HCT116 (cell line): ENCODE data around the gene ZNF593. TPM values are rescaled to one million over a fixed set of nuclear protein-coding genes. Genes with fewer than 3 reads are reported as not detected.

Source experiments
- ATAC-seq: fragments of 200-7000 bp; cut with Tn5 transposase; 2 replicates; pipeline ENCODE4 v1.9.1; 2020; ENCODE audit warnings: mild to moderate bottlenecking, moderate library complexity
- BruUV-seq: library from RNA; stranded (reverse); fragments of 400-500 nt; replicated peaks from 2 replicates; lab custom pipeline; 2021; lab: Mats Ljungman, UMichigan
- CTCF ChIA-PET: fragments of 300-600 bp; sonication (Branson Sonifier 250); formaldehyde crosslinking; loops from one replicate; lab custom pipeline; 2021; ENCODE audit warnings: antibody characterized with exemption; lab: Charles Lee
- POLR2A ChIA-PET: fragments of 300-600, 350-600 bp; sonication (Branson Sonifier 250); formaldehyde crosslinking; loops from one replicate; lab custom pipeline; 2021; ENCODE audit warnings: antibody characterized with exemption; lab: Charles Lee
- RAD21 ChIA-PET, 2 experiments: fragments of 300-600 bp; sonication (Branson Sonifier 250); formaldehyde crosslinking; loops; one replicate each; lab custom pipeline; 2023; ENCODE audit warnings: low total read pairs in 2 of 2; ENCODE audit not compliant: uncharacterized antibody in 2 of 2, unreplicated experiment in 2 of 2, low non-redundant PET in 1 of 2; lab: Charles Lee
- DNase-seq: peaks from one replicate; pipeline ENCODE4 v3.0.0-alpha.2; 2010; ENCODE audit warnings: low read depth, low spot score
- H2AFZ ChIP-seq: fragments of 200-600 bp; shearing (Covaris generic), sonication (generic); 2 replicates; pipeline ENCODE4 v1.6.1; 2017; ENCODE audit warnings: low read depth, mixed run types, mixed read lengths, antibody characterized with exemption, low read length; ENCODE audit not compliant: poor library complexity, severe bottlenecking
- H3K27ac ChIP-seq: 2 replicates; pipeline ENCODE4 v1.5.1; 2012; ENCODE audit warnings: low read depth, low read length
- H3K27me3 ChIP-seq: fragments of 200-600 bp; sonication (generic); 2 replicates; pipeline ENCODE4 v1.6.1; 2016; ENCODE audit warnings: mixed run types, low read length, mixed read lengths; ENCODE audit not compliant: insufficient read depth
- H3K36me3 ChIP-seq, 2 experiments: fragments of 200-500 bp in 1 of 2; fragments of 200-600 bp in 1 of 2; sonication (Bioruptor generic) in 1 of 2; sonication (generic) in 1 of 2; 2 replicates each; pipeline versions ENCODE4 v1.5.1 to v1.6.1; 2014 to 2016; ENCODE audit warnings: low read length in 2 of 2, inconsistent platforms in 1 of 2, mixed read lengths in 1 of 2, mixed run types in 1 of 2; ENCODE audit not compliant: insufficient read depth in 2 of 2, control insufficient read depth in 1 of 2
- H3K4me1 ChIP-seq, 2 experiments: fragments of 200-600 bp in 1 of 2; sonication (generic) in 1 of 2; 2 replicates each; pipeline versions ENCODE4 v1.5.1 to v1.6.1; 2012 to 2017; ENCODE audit warnings: low read length in 2 of 2, inconsistent platforms in 1 of 2, mild to moderate bottlenecking in 1 of 2, mixed read lengths in 1 of 2, mixed run types in 1 of 2, moderate library complexity in 1 of 2; ENCODE audit not compliant: insufficient read depth in 2 of 2, control insufficient read depth in 1 of 2
- H3K4me2 ChIP-seq: fragments of 200-600 bp; sonication (generic); 2 replicates; pipeline ENCODE4 v1.6.1; 2017; ENCODE audit warnings: mixed run types, low read length, mixed read lengths
- H3K4me3 ChIP-seq, 2 experiments: fragments of 200-600 bp in 1 of 2; sonication (generic) in 1 of 2; replicated peaks in 1 of 2; 2 replicates each; pipeline ENCODE4 v1.5.1; 2011 to 2016; ENCODE audit warnings: low read length in 2 of 2, control low read depth in 1 of 2, low read depth in 1 of 2, mild to moderate bottlenecking in 1 of 2, mixed read lengths in 1 of 2, mixed run types in 1 of 2
- H3K79me2 ChIP-seq: fragments of 200-600 bp; sonication (generic); 2 replicates; pipeline ENCODE4 v1.6.1; 2017; ENCODE audit warnings: mild to moderate bottlenecking, mixed run types, low read length, moderate library complexity, mixed read lengths; ENCODE audit not compliant: insufficient read depth
- H3K9ac ChIP-seq: fragments of 200-600 bp; sonication (generic); 2 replicates; pipeline ENCODE4 v1.6.1; 2016; ENCODE audit warnings: low read length, mixed read lengths
- H3K9me2 ChIP-seq: fragments of 200-600 bp; sonication (generic), shearing (Covaris generic); 2 replicates; pipeline ENCODE4 v1.6.1; 2017; ENCODE audit warnings: mixed run types, mild to moderate bottlenecking, moderate library complexity; ENCODE audit not compliant: insufficient read depth
- H3K9me3 ChIP-seq, 2 experiments: fragments of 200-500 bp in 1 of 2; fragments of 200-600 bp in 1 of 2; sonication (Bioruptor generic) in 1 of 2; sonication (generic) in 1 of 2; 2 replicates each; pipeline ENCODE4 v1.6.1; 2014 to 2017; ENCODE audit warnings: low read length in 2 of 2, mixed read lengths in 2 of 2, inconsistent platforms in 1 of 2, low read depth in 1 of 2, mild to moderate bottlenecking in 1 of 2, mixed run types in 1 of 2, moderate library complexity in 1 of 2; ENCODE audit not compliant: control insufficient read depth in 1 of 2, insufficient read depth in 1 of 2
- H4K20me1 ChIP-seq: fragments of 200-600 bp; sonication (generic), shearing (Covaris generic); 2 replicates; pipeline ENCODE4 v1.6.1; 2017; ENCODE audit warnings: mixed run types, mild to moderate bottlenecking, moderate library complexity; ENCODE audit not compliant: insufficient read depth
- ELF1 ChIP-seq: IDR thresholded peaks from 2 replicates; pipeline ENCODE4 v1.6.1; 2012; ENCODE audit warnings: low read depth, borderline replicate concordance
- EZH2phosphoT487 ChIP-seq: fragments of 200-600 bp; IDR thresholded peaks from 2 replicates; pipeline ENCODE4 v1.6.1; 2018; ENCODE audit warnings: antibody characterized with exemption, borderline replicate concordance
- FOSL1 ChIP-seq: IDR thresholded peaks from 2 replicates; pipeline ENCODE4 v1.6.1; 2012; ENCODE audit warnings: low read depth
- JUND ChIP-seq: IDR thresholded peaks from 2 replicates; pipeline ENCODE4 v1.6.1; 2012
- POLR2A ChIP-seq: IDR thresholded peaks from 2 replicates; pipeline ENCODE4 v1.7.0; 2011; ENCODE audit warnings: borderline replicate concordance; ENCODE audit not compliant: insufficient read depth, insufficient read length; ENCODE audit errors: extremely low read depth
- POLR2AphosphoS5 ChIP-seq: IDR thresholded peaks from 2 replicates; pipeline ENCODE4 v1.6.1; 2011; ENCODE audit warnings: mild to moderate bottlenecking, low read depth, low read length, moderate library complexity
- SP1 ChIP-seq: IDR thresholded peaks from 2 replicates; pipeline ENCODE4 v1.6.1; 2012; ENCODE audit warnings: low read depth
- TCF7L2 ChIP-seq: IDR thresholded peaks from 2 replicates; pipeline ENCODE4 v1.7.0; 2011; ENCODE audit warnings: borderline replicate concordance, inconsistent platforms; ENCODE audit not compliant: insufficient read depth, insufficient read length; ENCODE audit errors: extremely low read depth
- YY1 ChIP-seq: IDR thresholded peaks from 2 replicates; pipeline ENCODE4 v1.6.1; 2011; ENCODE audit warnings: low read length, low read depth, moderate library complexity, mild to moderate bottlenecking; ENCODE audit not compliant: insufficient replicate concordance; ENCODE audit errors: extremely low read depth
- ZNF274 ChIP-seq: fragments of 200-500 bp; sonication (Bioruptor generic); IDR thresholded peaks from 2 replicates; pipeline ENCODE4 v1.6.1; 2014; ENCODE audit warnings: mild to moderate bottlenecking, low read depth, low read length, inconsistent platforms
- intact Hi-C: fragments of 100-400 bp; cut with micrococcal nuclease; formaldehyde crosslinking; loops from 2 replicates; pipeline ENCODE4 v1.10.0; 2022
- total RNA-seq: library from RNA; stranded (reverse); gene quantifications from one replicate; pipeline ENCODE4 v1.2.1, GENCODE V29; 2021; ENCODE audit not compliant: unreplicated experiment
- TF ChIP-seq, protein P1 (sequence below): IDR thresholded peaks from 2 replicates; pipeline ENCODE4 v1.6.1; 2012
- TF ChIP-seq, protein P2 (sequence below): IDR thresholded peaks from 2 replicates; pipeline ENCODE4 v1.6.1; 2011; ENCODE audit warnings: mild to moderate bottlenecking, low read length, moderate library complexity; ENCODE audit not compliant: insufficient replicate concordance; ENCODE audit errors: extremely low read depth
- TF ChIP-seq, protein P3 (sequence below), 3 experiments: fragments of 200-600 bp in 1 of 3; sonication (generic) in 1 of 3; IDR thresholded peaks in 2 of 3; conservative IDR thresholded peaks in 1 of 3; 2 replicates each; pipeline ENCODE4 v1.5.1; 2012 to 2017; ENCODE audit warnings: low read depth in 2 of 3, low read length in 2 of 3, antibody characterized with exemption in 1 of 3, borderline replicate concordance in 1 of 3, control low read depth in 1 of 3, mild to moderate bottlenecking in 1 of 3, mixed read lengths in 1 of 3, mixed run types in 1 of 3, moderate library complexity in 1 of 3; ENCODE audit not compliant: insufficient read depth in 1 of 3

The ZNF593 gene
- total RNA-seq, 1 experiment from 2014 or later: 62.4 TPM

DNA sequence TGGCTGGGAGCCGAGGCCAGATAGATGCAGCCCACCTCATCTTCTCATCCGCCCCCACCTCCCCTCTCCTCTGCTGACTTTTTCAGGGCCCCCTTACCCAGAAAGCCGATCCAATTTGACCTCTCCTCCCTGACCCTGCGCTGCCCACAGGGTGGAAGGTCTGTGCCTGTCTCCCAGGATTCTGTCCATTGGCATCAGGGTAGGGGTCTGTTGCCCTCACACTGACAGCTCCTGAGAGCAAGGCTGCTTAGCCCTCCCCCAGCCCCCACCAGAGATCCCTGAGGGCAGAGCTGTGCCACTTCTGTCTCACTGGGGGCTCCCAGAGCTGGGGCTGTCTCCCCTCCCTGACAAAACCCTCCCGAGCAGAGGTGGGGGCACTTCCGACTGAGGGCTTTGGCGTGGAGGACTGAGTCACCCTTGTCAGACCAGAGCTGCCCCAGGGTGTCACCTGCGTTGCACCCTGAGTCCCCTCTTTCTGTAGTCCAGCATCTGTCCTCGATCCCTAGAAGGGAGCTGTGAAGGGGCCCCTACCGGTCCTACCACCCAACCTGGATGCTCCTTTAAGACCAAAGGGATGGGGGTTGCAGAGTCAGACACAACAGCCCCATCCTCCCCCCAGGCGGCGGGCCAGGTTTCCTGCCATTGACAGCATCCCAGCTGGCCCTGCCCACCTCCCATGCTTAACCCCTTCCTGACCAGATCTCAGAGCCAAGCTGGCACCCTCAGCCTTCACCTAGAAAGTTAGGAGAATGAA is 13.2 kb upstream of the ZNF593 start:
- ChIA-PET CTCF (interaction anchor here (1.0 to 2.9 kb wide), 7 partner anchors 9 to 129 kb away, joined by 3 to 21 read pairs (median 3); partner anchors contain the start of genes CNKSR1 and ZNF593), RAD21 (no interaction called here), POLR2A (interaction anchor here (1.2 to 1.6 kb wide), 2 partner anchors 11 to 13 kb away, joined by 5 to 6 read pairs; partner anchors contain the start of gene ZNF593)
- Histone ChIP-seq H3K4me2 (peak overlapping the region; percentile 64), H3K27me3 (no peaks in the 10 kb centered on the region), H3K4me3 (peak overlapping the region in 1 of 2 experiments; percentile 33; a peak in 2 of 4 replicates), H3K9me3 (no peaks in the 10 kb centered on the region), H3K27ac (peak overlapping the region; percentile 30; the same call in 1 of the 2 replicates), H3K9ac (no peak overlapping the region), H3K36me3 (no peaks in the 10 kb centered on the region), H3K4me1 (peaks cover 12 to 34% of the 10 kb centered on the region in 2 experiments), H4K20me1 (no peaks in the 10 kb centered on the region), H2AFZ (peak overlapping the region; percentile 56), H3K9me2 (no peaks in the 10 kb centered on the region), H3K79me2 (no peaks in the 10 kb centered on the region)
- TF ChIP-seq TCF7L2 (peak; percentile 47), SP1 (no peak)
- DNase-seq: no peak
- BruUV-seq: no TSS peak
- intact Hi-C loops: no loop called here
- peak; percentile 71 for ATAC-seq

DNA sequence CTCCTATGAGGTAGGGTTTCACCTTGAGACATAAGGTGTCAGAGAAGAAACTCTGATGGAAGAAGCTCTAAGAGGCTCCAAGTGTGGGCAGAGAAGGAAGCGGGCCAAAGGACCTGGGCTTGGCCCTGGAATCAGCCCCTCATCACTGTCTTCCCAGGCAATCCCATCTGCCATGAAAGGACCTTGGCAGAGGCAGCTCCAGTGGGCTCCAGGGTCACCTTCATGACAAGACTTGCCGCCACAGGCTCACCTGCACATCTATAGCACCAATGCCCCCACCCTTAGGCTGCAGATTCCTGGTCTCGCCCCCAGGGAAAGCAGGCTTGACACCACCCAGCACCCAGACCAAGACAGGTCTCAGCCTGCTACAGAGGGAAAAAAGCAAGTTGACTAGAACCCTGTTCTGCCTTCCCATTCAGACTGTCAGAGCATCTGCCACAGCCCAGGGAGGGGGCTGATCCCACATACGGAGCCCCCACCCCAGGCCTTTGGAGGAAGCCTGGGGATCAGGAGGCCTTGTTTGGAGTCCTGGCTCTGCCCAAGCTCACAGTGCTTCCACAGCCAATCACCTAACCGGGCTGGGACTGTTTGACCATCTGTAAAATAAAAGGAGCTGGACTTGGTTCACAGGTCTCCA is 11.3 kb upstream of the ZNF593 start:
- H3K36me3 ChIP-seq: no peaks in the 10 kb centered on the region
- no peaks in the 10 kb centered on the region for H3K79me2 ChIP-seq
- ChIA-PET POLR2A (no interaction called here), RAD21 (no interaction called here), CTCF (interaction anchor here (1.0 to 2.5 kb wide), 2 partner anchors 11 to 13 kb away, joined by 3 to 15 read pairs; partner anchors contain the start of gene ZNF593)
- intact Hi-C loops: no loop called here
- H3K9ac ChIP-seq: no peak overlapping the region
- no peaks in the 10 kb centered on the region for H3K9me2 ChIP-seq
- BruUV-seq: no TSS peak
- no peak for ATAC-seq
- no peak overlapping the region for H3K27ac ChIP-seq
- DNase-seq: no peak
- peaks cover 15 to 45% of the 10 kb centered on the region in 2 experiments for H3K4me1 ChIP-seq
- no peaks in the 10 kb centered on the region for H3K9me3 ChIP-seq
- H2AFZ ChIP-seq: no peak overlapping the region
- peak overlapping the region; percentile 13 to 33; a peak in 2 of 4 replicates for H3K4me3 ChIP-seq
- no peaks in the 10 kb centered on the region for H3K27me3 ChIP-seq
- H3K4me2 ChIP-seq: peak overlapping the region; percentile 50
- no peaks in the 10 kb centered on the region for H4K20me1 ChIP-seq
- TF ChIP-seq, protein P1, sequence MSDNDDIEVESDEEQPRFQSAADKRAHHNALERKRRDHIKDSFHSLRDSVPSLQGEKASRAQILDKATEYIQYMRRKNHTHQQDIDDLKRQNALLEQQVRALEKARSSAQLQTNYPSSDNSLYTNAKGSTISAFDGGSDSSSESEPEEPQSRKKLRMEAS: no peak
- no peak for TF ChIP-seq EZH2phosphoT487
- TF ChIP-seq, protein P2, sequence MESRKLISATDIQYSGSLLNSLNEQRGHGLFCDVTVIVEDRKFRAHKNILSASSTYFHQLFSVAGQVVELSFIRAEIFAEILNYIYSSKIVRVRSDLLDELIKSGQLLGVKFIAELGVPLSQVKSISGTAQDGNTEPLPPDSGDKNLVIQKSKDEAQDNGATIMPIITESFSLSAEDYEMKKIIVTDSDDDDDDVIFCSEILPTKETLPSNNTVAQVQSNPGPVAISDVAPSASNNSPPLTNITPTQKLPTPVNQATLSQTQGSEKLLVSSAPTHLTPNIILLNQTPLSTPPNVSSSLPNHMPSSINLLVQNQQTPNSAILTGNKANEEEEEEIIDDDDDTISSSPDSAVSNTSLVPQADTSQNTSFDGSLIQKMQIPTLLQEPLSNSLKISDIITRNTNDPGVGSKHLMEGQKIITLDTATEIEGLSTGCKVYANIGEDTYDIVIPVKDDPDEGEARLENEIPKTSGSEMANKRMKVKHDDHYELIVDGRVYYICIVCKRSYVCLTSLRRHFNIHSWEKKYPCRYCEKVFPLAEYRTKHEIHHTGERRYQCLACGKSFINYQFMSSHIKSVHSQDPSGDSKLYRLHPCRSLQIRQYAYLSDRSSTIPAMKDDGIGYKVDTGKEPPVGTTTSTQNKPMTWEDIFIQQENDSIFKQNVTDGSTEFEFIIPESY: no peak
- TF ChIP-seq YY1: no peak
- no peak for TF ChIP-seq JUND
- no peak for TF ChIP-seq ZNF274
- no peak for TF ChIP-seq ELF1
- no peak for TF ChIP-seq TCF7L2
- TF ChIP-seq, protein P3, sequence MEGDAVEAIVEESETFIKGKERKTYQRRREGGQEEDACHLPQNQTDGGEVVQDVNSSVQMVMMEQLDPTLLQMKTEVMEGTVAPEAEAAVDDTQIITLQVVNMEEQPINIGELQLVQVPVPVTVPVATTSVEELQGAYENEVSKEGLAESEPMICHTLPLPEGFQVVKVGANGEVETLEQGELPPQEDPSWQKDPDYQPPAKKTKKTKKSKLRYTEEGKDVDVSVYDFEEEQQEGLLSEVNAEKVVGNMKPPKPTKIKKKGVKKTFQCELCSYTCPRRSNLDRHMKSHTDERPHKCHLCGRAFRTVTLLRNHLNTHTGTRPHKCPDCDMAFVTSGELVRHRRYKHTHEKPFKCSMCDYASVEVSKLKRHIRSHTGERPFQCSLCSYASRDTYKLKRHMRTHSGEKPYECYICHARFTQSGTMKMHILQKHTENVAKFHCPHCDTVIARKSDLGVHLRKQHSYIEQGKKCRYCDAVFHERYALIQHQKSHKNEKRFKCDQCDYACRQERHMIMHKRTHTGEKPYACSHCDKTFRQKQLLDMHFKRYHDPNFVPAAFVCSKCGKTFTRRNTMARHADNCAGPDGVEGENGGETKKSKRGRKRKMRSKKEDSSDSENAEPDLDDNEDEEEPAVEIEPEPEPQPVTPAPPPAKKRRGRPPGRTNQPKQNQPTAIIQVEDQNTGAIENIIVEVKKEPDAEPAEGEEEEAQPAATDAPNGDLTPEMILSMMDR (IDR thresholded peaks at IDR 0.05 in 2 of 3, conservative IDR thresholded peaks at IDR 0.05 in 1 of 3; ENCODE audit: borderline replicate concordance in 1 of 3, insufficient read depth in 1 of 3, low read depth in 2 of 3, low read length in 2 of 3): no peak
- TF ChIP-seq POLR2AphosphoS5: no peak
- TF ChIP-seq POLR2A: no peak
- no peak for TF ChIP-seq FOSL1
